Activated naive CD8-positive, alpha-beta T cell treated with anti-CD3 and anti-CD28 coated beads, Interleukin-2, amount 50 U/mL, for 24 hours (primary cell): ENCODE measurements around the gene NCOA3.
"Not testable (repeated sequence)": the region's sequence is repeated elsewhere in the genome, so short reads cannot be mapped to it uniquely, and the experiment has no call there.

Source experiments
- ATAC-seq: fragments of 150-1000 bp; cut with Tn5 transposase; one replicate; pipeline ENCODE4 v1.10.0; 2021
- DNase-seq: peaks from one replicate; pipeline ENCODE4 v3.0.0; 2021
- H3K27ac Mint-ChIP-seq: one replicate; pipeline ENCODE4 v1.8.0; 2021; ENCODE audit warnings: mild to moderate bottlenecking, mixed read lengths
- H3K27me3 Mint-ChIP-seq: one replicate; pipeline ENCODE4 v1.8.0; 2021; ENCODE audit warnings: mixed read lengths
- H3K36me3 Mint-ChIP-seq: one replicate; pipeline ENCODE4 v1.8.0; 2021; ENCODE audit warnings: low read depth, mixed read lengths
- H3K4me1 Mint-ChIP-seq: one replicate; pipeline ENCODE4 v1.8.0; 2021; ENCODE audit warnings: mixed read lengths
- H3K4me3 Mint-ChIP-seq: one replicate; pipeline ENCODE4 v1.8.0; 2021; ENCODE audit warnings: mild to moderate bottlenecking, moderate library complexity, mixed read lengths
- H3K9me3 Mint-ChIP-seq: one replicate; pipeline ENCODE4 v1.8.0; 2021; ENCODE audit warnings: mixed read lengths

Gene NCOA3

GRCh38 chr20:47484303-47484702, 17.4 kb upstream of the NCOA3 start:
- no peaks in the 10 kb centered on the region for H3K9me3 Mint-ChIP-seq
- H3K27me3 Mint-ChIP-seq: no peaks in the 10 kb centered on the region
- H3K4me3 Mint-ChIP-seq: no peak overlapping the region
- peak overlapping the region; percentile 100 for H3K27ac Mint-ChIP-seq
- DNase-seq (no peak), ATAC-seq (no peak)
- peaks cover 2% of the 10 kb centered on the region for H3K36me3 Mint-ChIP-seq
- H3K4me1 Mint-ChIP-seq: peaks cover 69% of the 10 kb centered on the region

GRCh38 chr20:47487175-47487917, 14.3 kb upstream of the NCOA3 start:
- DNase-seq: peak; percentile 68
- ATAC-seq: peak; percentile 95
- peak overlapping the region; percentile 100 for H3K27ac Mint-ChIP-seq
- peaks cover 82% of the 10 kb centered on the region for H3K4me1 Mint-ChIP-seq
- peak overlapping the region; percentile 69 for H3K4me3 Mint-ChIP-seq
- H3K9me3 Mint-ChIP-seq: no peaks in the 10 kb centered on the region
- peaks cover 2% of the 10 kb centered on the region for H3K36me3 Mint-ChIP-seq
- no peaks in the 10 kb centered on the region for H3K27me3 Mint-ChIP-seq

GRCh38 chr20:47489448-47489872, 12.2 kb upstream of the NCOA3 start:
- Mint-ChIP-seq H3K4me1 (peaks cover 94% of the 10 kb centered on the region), H3K27ac (peak overlapping the region; percentile 100), H3K9me3 (no peaks in the 10 kb centered on the region), H3K4me3 (peak overlapping the region; percentile 14), H3K27me3 (no peaks in the 10 kb centered on the region), H3K36me3 (peaks cover 2% of the 10 kb centered on the region)
- DNase-seq: peak; percentile 33
- ATAC-seq: no peak

- Mint-ChIP-seq H3K27me3 (no peaks in the 10 kb centered on the region), H3K36me3 (peaks cover 2% of the 10 kb centered on the region), H3K27ac (peak overlapping the region; percentile 78), H3K4me1 (peaks cover 86% of the 10 kb centered on the region), H3K9me3 (no peaks in the 10 kb centered on the region), H3K4me3 (no peak overlapping the region)
- DNase-seq: no peak
- ATAC-seq: no peak
Observed at GRCh38 chr20:47490795-47491194, 10.9 kb upstream of the NCOA3 start.

GRCh38 chr20:47492284-47492683, 9.4 kb upstream of the NCOA3 start:
- DNase-seq (no peak), ATAC-seq (no peak)
- peak overlapping the region; percentile 14 for H3K27ac Mint-ChIP-seq
- H3K36me3 Mint-ChIP-seq: peaks cover 4% of the 10 kb centered on the region
- H3K4me1 Mint-ChIP-seq: peaks cover 80% of the 10 kb centered on the region
- H3K4me3 Mint-ChIP-seq: peak overlapping the region; percentile 24
- peaks cover 3% of the 10 kb centered on the region for H3K9me3 Mint-ChIP-seq
- no peaks in the 10 kb centered on the region for H3K27me3 Mint-ChIP-seq

GRCh38 chr20:47493175-47493962, 8.3 kb upstream of the NCOA3 start:
- H3K36me3 Mint-ChIP-seq: peaks cover 7% of the 10 kb centered on the region
- H3K27me3 Mint-ChIP-seq: no peaks in the 10 kb centered on the region
- peak overlapping the region; percentile 89 for H3K27ac Mint-ChIP-seq
- H3K9me3 Mint-ChIP-seq: peaks cover 3% of the 10 kb centered on the region
- H3K4me1 Mint-ChIP-seq: peaks cover 80% of the 10 kb centered on the region
- peak overlapping the region; percentile 69 for H3K4me3 Mint-ChIP-seq
- peak; percentile 74 for DNase-seq
- ATAC-seq: peak; percentile 56

- peaks cover 3% of the 10 kb centered on the region for H3K9me3 Mint-ChIP-seq
- no peaks in the 10 kb centered on the region for H3K27me3 Mint-ChIP-seq
- H3K4me3 Mint-ChIP-seq: peak overlapping the region; percentile 69
- peak overlapping the region; percentile 89 for H3K27ac Mint-ChIP-seq
- H3K36me3 Mint-ChIP-seq: peaks cover 5% of the 10 kb centered on the region
- DNase-seq (no peak), ATAC-seq (no peak)
- H3K4me1 Mint-ChIP-seq: peaks cover 81% of the 10 kb centered on the region
Observed at GRCh38 chr20:47493963-47494293, 7.8 kb upstream of the NCOA3 start.

- H3K27me3 Mint-ChIP-seq, ATAC-seq, DNase-seq, H3K27ac Mint-ChIP-seq, H3K36me3 Mint-ChIP-seq, H3K4me3 Mint-ChIP-seq, H3K9me3 Mint-ChIP-seq: not testable (repeated sequence)
- H3K4me1 Mint-ChIP-seq: peaks cover 78% of the 10 kb centered on the region
Observed at GRCh38 chr20:47494606-47495005, 7.1 kb upstream of the NCOA3 start.

- Mint-ChIP-seq H3K27me3 (no peaks in the 10 kb centered on the region), H3K36me3 (peaks cover 8% of the 10 kb centered on the region), H3K9me3 (peaks cover 3% of the 10 kb centered on the region), H3K4me1 (peaks cover 74% of the 10 kb centered on the region), H3K27ac (no peak overlapping the region), H3K4me3 (no peak overlapping the region)
- ATAC-seq: no peak
- no peak for DNase-seq
Observed at GRCh38 chr20:47496118-47496517, 5.6 kb upstream of the NCOA3 start.

- H3K9me3 Mint-ChIP-seq: peaks cover 3% of the 10 kb centered on the region
- H3K36me3 Mint-ChIP-seq: peaks cover 17% of the 10 kb centered on the region
- no peaks in the 10 kb centered on the region for H3K27me3 Mint-ChIP-seq
- no peak for ATAC-seq
- H3K27ac Mint-ChIP-seq: peak overlapping the region; percentile 89
- peak overlapping the region; percentile 55 for H3K4me3 Mint-ChIP-seq
- no peak for DNase-seq
- peaks cover 60% of the 10 kb centered on the region for H3K4me1 Mint-ChIP-seq
Observed at GRCh38 chr20:47498606-47499005, 3.1 kb upstream of the NCOA3 start.

GRCh38 chr20:47499053-47499452, 2.6 kb upstream of the NCOA3 start:
- H3K4me1 Mint-ChIP-seq: peaks cover 59% of the 10 kb centered on the region
- no peak for ATAC-seq
- no peak for DNase-seq
- no peaks in the 10 kb centered on the region for H3K27me3 Mint-ChIP-seq
- no peak overlapping the region for H3K4me3 Mint-ChIP-seq
- H3K9me3 Mint-ChIP-seq: peaks cover 3% of the 10 kb centered on the region
- H3K27ac Mint-ChIP-seq: no peak overlapping the region
- H3K36me3 Mint-ChIP-seq: peaks cover 20% of the 10 kb centered on the region

GRCh38 chr20:47500082-47500481, 1.6 kb upstream of the NCOA3 start:
- H3K27ac Mint-ChIP-seq: peak overlapping the region; percentile 92
- ATAC-seq, H3K9me3 Mint-ChIP-seq, DNase-seq, H3K27me3 Mint-ChIP-seq: not testable (repeated sequence)
- H3K36me3 Mint-ChIP-seq: peaks cover 20% of the 10 kb centered on the region
- H3K4me1 Mint-ChIP-seq: peaks cover 62% of the 10 kb centered on the region
- H3K4me3 Mint-ChIP-seq: peak overlapping the region; percentile 90

GRCh38 chr20:47500554-47500953, 1.1 kb upstream of the NCOA3 start:
- no peak for DNase-seq
- ATAC-seq: no peak
- peaks cover 64% of the 10 kb centered on the region for H3K4me1 Mint-ChIP-seq
- H3K9me3 Mint-ChIP-seq: peaks cover 3% of the 10 kb centered on the region
- peak overlapping the region; percentile 90 for H3K4me3 Mint-ChIP-seq
- peaks cover 20% of the 10 kb centered on the region for H3K36me3 Mint-ChIP-seq
- no peaks in the 10 kb centered on the region for H3K27me3 Mint-ChIP-seq
- H3K27ac Mint-ChIP-seq: peak overlapping the region; percentile 92

GRCh38 chr20:47501116-47501481, 588 bp upstream of the NCOA3 start:
- H3K9me3 Mint-ChIP-seq: peaks cover under 1% of the 10 kb centered on the region
- H3K4me1 Mint-ChIP-seq: peaks cover 67% of the 10 kb centered on the region
- DNase-seq: no peak
- peak overlapping the region; percentile 90 for H3K4me3 Mint-ChIP-seq
- ATAC-seq: no peak
- H3K27me3 Mint-ChIP-seq: no peaks in the 10 kb centered on the region
- peak overlapping the region; percentile 92 for H3K27ac Mint-ChIP-seq
- H3K36me3 Mint-ChIP-seq: peaks cover 20% of the 10 kb centered on the region
